Caco-2 (cell line): ENCODE results near the gene SMARCA2. TPM values are rescaled to one million over a fixed set of nuclear protein-coding genes. Genes with fewer than 3 reads are reported as not detected.

Experiments
- BruUV-seq: library from RNA; stranded (reverse); fragments of 400-500 nt; replicated peaks from 2 replicates; lab custom pipeline; 2021; lab: Mats Ljungman, UMichigan
- CTCF ChIA-PET: fragments of 300-600 bp; sonication (Branson Sonifier 250); formaldehyde crosslinking; loops from one replicate; lab custom pipeline; 2022; ENCODE audit warnings: antibody characterized with exemption; lab: Charles Lee
- POLR2A ChIA-PET: fragments of 300-600 bp; sonication (Branson Sonifier 250); formaldehyde crosslinking; loops from one replicate; lab custom pipeline; 2022; ENCODE audit warnings: antibody characterized with exemption; lab: Charles Lee
- DNase-seq, 2 experiments: peaks; one replicate each; pipeline versions ENCODE4 v3.0.0 to v3.0.0-alpha.2; 2020 to 2022
- H3K27me3 ChIP-seq: replicated peaks from 2 replicates; pipeline ENCODE4 v1.6.0; 2011; ENCODE audit warnings: low read length; ENCODE audit not compliant: control insufficient read depth, insufficient read depth
- H3K36me3 ChIP-seq: 2 replicates; pipeline ENCODE4 v1.5.1; 2011; ENCODE audit warnings: low read length; ENCODE audit not compliant: control insufficient read depth, insufficient read depth
- H3K4me1 ChIP-seq: fragments of 250-450 bp; sonication (Bioruptor Pico); 2 replicates; pipeline ENCODE4 v1.5.1; 2020; ENCODE audit warnings: mild to moderate bottlenecking
- H3K4me3 ChIP-seq: 2 replicates; pipeline ENCODE4 v1.5.1; 2011; ENCODE audit warnings: low read depth, mild to moderate bottlenecking, control low read depth, low read length
- H3K9me3 ChIP-seq: fragments of 250-450 bp; sonication (Bioruptor Pico); 2 replicates; pipeline ENCODE4 v1.5.1; 2020; ENCODE audit warnings: mild to moderate bottlenecking, moderate library complexity
- H3K27ac Mint-ChIP-seq: one replicate; pipeline ENCODE4 v1.8.0; 2022; ENCODE audit warnings: mixed read lengths; ENCODE audit not compliant: unreplicated experiment
- H3K27me3 Mint-ChIP-seq: one replicate; pipeline ENCODE4 v1.8.0; 2022; ENCODE audit warnings: mixed read lengths; ENCODE audit not compliant: insufficient read depth, unreplicated experiment
- H3K36me3 Mint-ChIP-seq: one replicate; pipeline ENCODE4 v1.8.0; 2022; ENCODE audit warnings: mild to moderate bottlenecking, mixed read lengths; ENCODE audit not compliant: insufficient read depth, unreplicated experiment
- H3K4me1 Mint-ChIP-seq: one replicate; pipeline ENCODE4 v1.8.0; 2022; ENCODE audit warnings: low read depth, mixed read lengths; ENCODE audit not compliant: unreplicated experiment
- H3K4me3 Mint-ChIP-seq: one replicate; pipeline ENCODE4 v1.8.0; 2022; ENCODE audit warnings: mild to moderate bottlenecking, moderate library complexity, mixed read lengths; ENCODE audit not compliant: unreplicated experiment
- H3K9me3 Mint-ChIP-seq: one replicate; pipeline ENCODE4 v1.8.0; 2022; ENCODE audit warnings: mixed read lengths; ENCODE audit not compliant: unreplicated experiment
- CTCF ChIP-seq, 2 experiments: fragments of 200-600 bp in 1 of 2; IDR thresholded peaks; 1 replicate in 1 of 2; 2 replicates in 1 of 2; pipeline versions ENCODE4 v1.5.1 to v1.8.0; 2011 to 2022; ENCODE audit warnings: antibody characterized with exemption in 1 of 2, control low read depth in 1 of 2, inconsistent platforms in 1 of 2, low read depth in 1 of 2, low read length in 1 of 2, mild to moderate bottlenecking in 1 of 2, moderate library complexity in 1 of 2; ENCODE audit not compliant: insufficient read depth in 1 of 2, severe bottlenecking in 1 of 2, unreplicated experiment in 1 of 2
- intact Hi-C: fragments of 100-400 bp; cut with micrococcal nuclease; formaldehyde crosslinking; loops from one replicate; pipeline ENCODE4 v1.10.0; 2022; ENCODE audit not compliant: unreplicated experiment
- total RNA-seq: library from RNA; stranded (reverse); gene quantifications from 2 replicates; pipeline ENCODE4 v1.2.3, GENCODE V29; 2022

SMARCA2 gene
- total RNA-seq, 1 experiment from 2014 or later = 13.5 TPM

DNA sequence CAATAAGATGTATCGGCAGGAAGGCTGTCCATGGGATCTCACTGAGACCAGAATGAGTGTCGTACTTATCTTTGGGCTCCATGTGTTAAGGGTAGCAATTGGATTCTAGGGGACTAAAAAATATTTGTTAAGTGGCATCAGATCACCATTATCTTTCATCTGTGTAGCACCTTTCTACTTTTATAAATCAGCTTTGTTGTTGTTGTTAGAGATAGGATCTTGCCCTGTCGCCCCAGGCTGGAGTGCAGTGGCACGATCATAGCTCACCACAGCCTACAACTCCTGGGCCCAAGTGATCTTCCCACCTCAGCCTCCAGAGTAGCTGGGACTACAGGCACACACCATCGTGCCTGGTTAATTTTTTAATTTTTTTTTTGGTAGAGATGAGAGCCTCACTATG, 220.5 kb downstream of the SMARCA2 start:
- Histone ChIP-seq H3K4me1 (peaks cover 2% of the 10 kb centered on the region; the same call in 1 of the 2 replicates), H3K27me3 (no peaks in the 10 kb centered on the region), H3K36me3 (no peaks in the 10 kb centered on the region), H3K4me3 (no peak overlapping the region), H3K9me3 (no peaks in the 10 kb centered on the region)
- Mint-ChIP-seq H3K4me1 (no peaks in the 10 kb centered on the region), H3K4me3 (no peak overlapping the region), H3K36me3 (no peaks in the 10 kb centered on the region), H3K9me3 (no peaks in the 10 kb centered on the region), H3K27me3 (no peaks in the 10 kb centered on the region), H3K27ac (no peak overlapping the region)
- intact Hi-C loops = no loop called here
- ChIA-PET CTCF (no interaction called here), POLR2A (no interaction called here)
- no peak for DNase-seq
- no TSS peak for BruUV-seq
- no peak for TF ChIP-seq CTCF (IDR thresholded peaks at IDR 0.05; ENCODE audit: insufficient read depth in 1 of 2, low read depth in 1 of 2, low read length in 1 of 2, severe bottlenecking in 1 of 2, unreplicated experiment in 1 of 2)

- H3K9me3 Mint-ChIP-seq = no peaks in the 10 kb centered on the region
- H3K36me3 Mint-ChIP-seq = peaks cover 1% of the 10 kb centered on the region
- no peak overlapping the region for H3K27ac Mint-ChIP-seq
- POLR2A ChIA-PET = no interaction called here
- Histone ChIP-seq H3K27me3 (no peaks in the 10 kb centered on the region), H3K9me3 (no peaks in the 10 kb centered on the region), H3K4me3 (no peak overlapping the region), H3K4me1 (peaks cover 2% of the 10 kb centered on the region; the same call in 1 of the 2 replicates), H3K36me3 (no peaks in the 10 kb centered on the region)
- intact Hi-C loops = no loop called here
- CTCF ChIA-PET = no interaction called here
- BruUV-seq = no TSS peak
- H3K4me1 Mint-ChIP-seq = no peaks in the 10 kb centered on the region
- TF ChIP-seq CTCF (IDR thresholded peaks at IDR 0.05; ENCODE audit: insufficient read depth in 1 of 2, low read depth in 1 of 2, low read length in 1 of 2, severe bottlenecking in 1 of 2, unreplicated experiment in 1 of 2) = no peak
- no peaks in the 10 kb centered on the region for H3K27me3 Mint-ChIP-seq
- no peak for DNase-seq
- H3K4me3 Mint-ChIP-seq = no peak overlapping the region
Measured at GRCh38 chr9:2236850-2237249, 221.7 kb downstream of the SMARCA2 start.

- intact Hi-C loops = loop anchor here (5.0 to 10.0 kb wide), 2 partner anchors 226 to 383 kb away; partner anchors contain the start of gene VLDLR
- H3K36me3 Mint-ChIP-seq = peaks cover 14% of the 10 kb centered on the region
- H3K36me3 ChIP-seq = no peaks in the 10 kb centered on the region
- H3K4me3 ChIP-seq = no peak overlapping the region
- H3K4me1 ChIP-seq = peaks cover 6% of the 10 kb centered on the region
- H3K27me3 Mint-ChIP-seq = no peaks in the 10 kb centered on the region
- no peak for TF ChIP-seq CTCF (IDR thresholded peaks at IDR 0.05; ENCODE audit: insufficient read depth in 1 of 2, low read depth in 1 of 2, low read length in 1 of 2, severe bottlenecking in 1 of 2, unreplicated experiment in 1 of 2)
- no peak for DNase-seq
- no peaks in the 10 kb centered on the region for H3K27me3 ChIP-seq
- CTCF ChIA-PET = no interaction called here
- H3K4me1 Mint-ChIP-seq = peaks cover 13% of the 10 kb centered on the region
- no peaks in the 10 kb centered on the region for H3K9me3 Mint-ChIP-seq
- no peak overlapping the region for H3K27ac Mint-ChIP-seq
- POLR2A ChIA-PET = no interaction called here
- no TSS peak for BruUV-seq
- H3K9me3 ChIP-seq = no peaks in the 10 kb centered on the region
- peak overlapping the region; percentile 75 for H3K4me3 Mint-ChIP-seq
Measured at GRCh38 chr9:2241461-2241835, 226.3 kb downstream of the SMARCA2 start.
